GM18873 (cell line): ENCODE results near the gene RGPD5.
"Not testable (repeated sequence)": the region's sequence is repeated elsewhere in the genome, so short reads cannot be mapped to it uniquely, and the experiment has no call there.

Source experiments
- ATAC-seq: cut with Tn5 transposase; IDR thresholded peaks from one replicate; pipeline ENCODE4 v1.9.1; 2021; ENCODE audit warnings: mild to moderate bottlenecking, moderate library complexity, moderate number of reproducible peaks; ENCODE audit not compliant: unreplicated experiment, low FRiP score

RGPD5 gene

DNA sequence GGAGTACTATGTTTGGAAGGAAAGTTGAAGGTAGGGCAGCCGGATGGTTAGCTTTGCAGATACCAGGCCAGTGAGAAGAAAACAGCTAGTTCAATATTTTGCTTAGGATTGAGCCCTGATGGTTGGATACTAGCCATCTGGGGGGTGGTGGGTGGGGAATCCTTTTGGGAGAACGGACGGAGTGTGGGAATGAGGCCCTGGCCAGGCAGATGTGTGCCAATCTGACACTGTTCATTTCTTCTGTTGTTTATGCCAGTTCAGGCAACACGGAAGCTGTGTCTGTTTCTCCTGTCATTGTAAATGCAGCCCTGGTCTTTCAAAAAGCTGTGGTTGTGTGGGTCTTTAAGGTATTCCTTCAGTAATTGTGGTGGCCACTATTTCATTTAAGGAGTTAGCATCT is 96.9 kb downstream of the RGPD5 start:
- ATAC-seq: not testable (repeated sequence)

DNA sequence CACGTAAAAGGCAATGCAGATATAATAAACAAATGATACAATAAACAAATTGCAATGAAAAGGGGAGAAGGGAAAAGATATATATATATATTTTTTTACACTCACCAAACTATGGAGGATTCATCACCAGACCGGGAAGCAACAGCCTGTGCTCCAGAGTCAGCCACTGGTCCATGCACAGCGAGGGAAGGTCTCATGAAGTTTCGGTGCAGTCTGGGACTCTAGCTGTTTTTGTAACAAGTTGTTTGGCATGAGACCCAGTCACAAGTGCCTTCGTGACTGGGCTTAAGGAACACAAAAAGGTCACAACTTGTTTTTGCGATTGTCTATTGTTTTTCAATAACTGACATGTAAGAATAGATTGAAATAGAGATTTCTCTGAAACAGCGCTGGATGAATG is 99.6 kb downstream of the RGPD5 start:
- ATAC-seq: not testable (repeated sequence)

DNA sequence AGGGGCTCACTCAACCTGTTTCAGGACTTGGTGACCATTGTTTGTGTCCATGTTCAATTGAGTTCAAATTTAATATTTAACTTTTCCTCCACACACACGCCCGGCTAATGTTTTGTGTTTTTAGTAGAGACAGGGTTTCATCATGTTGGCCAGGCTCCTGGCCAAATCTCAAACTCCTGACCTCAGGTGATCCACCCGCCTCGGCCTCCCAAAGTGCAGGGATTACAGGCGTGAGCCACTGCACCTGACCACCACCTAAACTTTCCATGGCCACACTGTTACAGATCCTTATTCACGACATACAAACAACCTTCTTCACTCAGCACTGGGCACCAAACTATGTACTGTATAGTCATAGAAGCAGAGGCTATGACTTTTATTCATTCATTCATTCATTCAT is 100.0 kb downstream of the RGPD5 start:
- ATAC-seq: not testable (repeated sequence)

- not testable (repeated sequence) for ATAC-seq
These were observed 101.2 kb downstream of the RGPD5 start for GRCh38 chr2:109895090-109895869.

GRCh38 chr2:109896212-109896611 is 102.1 kb downstream of the RGPD5 start:
- peak; percentile 93 for ATAC-seq

DNA sequence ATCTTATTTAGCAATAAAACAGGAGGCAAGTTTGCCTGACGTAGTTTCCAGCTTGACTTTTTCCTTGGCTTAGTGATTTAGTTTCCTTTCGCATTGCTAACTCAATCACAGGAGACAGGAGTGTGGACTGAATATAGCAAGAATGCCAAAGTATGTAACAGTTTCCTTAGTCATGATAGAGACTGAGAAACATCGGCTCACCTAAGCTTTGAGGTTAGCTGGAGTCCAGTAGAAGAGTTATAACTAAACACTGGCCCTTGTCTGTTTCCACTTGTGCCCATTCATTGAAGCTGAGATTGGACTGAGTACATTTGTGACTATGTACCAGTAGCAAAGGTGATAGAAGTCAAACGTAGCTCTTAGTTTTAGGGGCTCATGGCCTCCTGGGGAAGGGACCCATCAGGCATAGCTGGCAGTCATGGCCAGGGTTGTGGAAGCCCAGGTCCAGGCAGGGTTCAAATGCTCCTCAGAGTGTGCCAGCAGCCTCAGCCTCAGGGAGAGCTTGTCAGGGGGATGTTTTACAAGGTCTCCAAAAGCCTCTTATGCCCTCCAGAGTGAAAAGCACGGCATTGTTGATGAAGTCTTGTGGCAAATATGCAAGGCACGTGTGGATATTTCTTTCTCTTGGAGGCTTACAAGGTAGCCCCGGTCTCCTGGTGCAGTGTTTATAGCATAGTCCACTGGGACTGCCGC is 103.8 kb downstream of the RGPD5 start:
- ATAC-seq: not testable (repeated sequence)

DNA sequence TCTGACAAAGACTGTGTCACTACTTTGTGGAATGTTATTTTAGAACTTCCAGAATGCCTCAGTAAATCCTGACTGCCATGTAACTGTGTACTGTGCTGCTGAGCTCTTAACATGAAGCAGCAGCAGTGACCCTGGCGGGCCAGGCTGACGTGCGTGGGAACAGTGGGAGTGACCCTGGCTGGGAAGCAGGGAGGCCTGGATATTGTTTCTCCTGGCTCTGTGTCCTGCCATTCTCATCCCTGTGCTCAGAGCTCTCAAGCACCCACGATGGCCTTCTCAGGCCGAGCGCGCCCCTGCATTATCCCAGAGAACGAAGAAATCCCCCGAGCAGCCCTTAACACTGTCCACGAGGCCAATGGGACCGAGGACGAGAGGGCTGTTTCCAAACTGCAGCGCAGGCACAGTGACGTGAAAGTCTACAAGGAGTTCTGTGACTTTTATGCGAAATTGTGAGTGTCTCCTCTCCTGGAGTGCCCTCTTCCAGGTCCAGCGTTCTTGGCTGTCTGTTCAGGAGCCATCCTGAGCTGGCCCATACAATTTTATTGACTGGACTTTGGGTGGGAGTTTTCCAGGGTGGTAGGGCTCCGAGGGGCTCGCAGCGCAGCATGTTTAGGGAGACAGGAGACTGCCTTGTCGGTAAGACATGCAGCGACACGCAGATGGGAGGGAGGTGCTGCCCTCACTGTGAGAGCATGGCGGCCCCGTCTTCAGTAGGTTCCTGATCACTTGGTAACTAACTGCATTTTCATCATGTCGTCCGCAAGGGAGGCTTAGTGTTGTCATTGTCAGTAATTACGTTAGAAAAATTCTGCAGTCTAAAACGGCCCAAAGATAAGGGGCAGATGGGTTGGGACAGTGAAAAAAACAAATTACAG is 104.6 kb downstream of the RGPD5 start, which contains the start of gene LIMS3:
TSS of gene LIMS3 (plus strand) at position 227 of the 875 bp plus-strand sequence. CDS start at position 268, 41 bp downstream.
- not testable (repeated sequence) for ATAC-seq

DNA sequence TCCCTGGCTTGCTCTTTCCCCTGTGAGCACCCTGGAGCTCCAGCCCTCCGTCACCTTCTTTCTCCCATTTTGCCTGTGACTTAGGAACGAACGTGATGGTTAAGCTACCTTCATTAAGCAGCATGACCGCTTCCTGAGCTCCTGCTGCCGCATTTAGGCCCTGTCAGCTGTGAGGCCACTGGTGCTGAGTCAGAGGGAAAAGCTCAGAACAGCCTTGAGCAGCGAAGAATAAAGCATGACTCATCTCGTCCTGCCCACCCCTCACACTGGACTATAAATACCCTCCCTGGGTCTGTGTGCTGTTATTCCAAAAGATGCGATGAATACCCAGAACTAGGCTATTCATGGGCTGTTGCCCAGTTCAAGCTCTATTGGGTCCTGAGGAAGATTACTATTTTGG is 111.7 kb downstream of the RGPD5 start:
- ATAC-seq: not testable (repeated sequence)
